ENCODE data around the gene INPP5E.

The INPP5E gene

GRCh38 chr9:136401173-136401922, 38.3 kb downstream of the INPP5E start:
- DNase-seq = no peak

- DNase-seq = peak; percentile 85
These were observed 39.4 kb downstream of the INPP5E start, which contains the start of gene SNAPC4 for GRCh38 chr9:136400038-136400834. TSS of gene SNAPC4 (minus strand) at chr9:136400170. CDS start at chr9:136398428, 1,742 bp downstream.

GRCh38 chr9:136399176-136400037, 40.2 kb downstream of the INPP5E start:
- DNase-seq = peak; percentile 47

GRCh38 chr9:136398286-136398685, 41.4 kb downstream of the INPP5E start:
- DNase-seq = no peak

GRCh38 chr9:136397643-136398042, 42.0 kb downstream of the INPP5E start:
- no peak for DNase-seq

- DNase-seq = no peak
These were observed 43.5 kb downstream of the INPP5E start for GRCh38 chr9:136396219-136396515.

GRCh38 chr9:136395345-136396218, 44.1 kb downstream of the INPP5E start:
- DNase-seq = no peak

GRCh38 chr9:136395020-136395340, 44.7 kb downstream of the INPP5E start:
- no peak for DNase-seq

- DNase-seq = no peak
These were observed 45.2 kb downstream of the INPP5E start for GRCh38 chr9:136394312-136395019.

- DNase-seq = no peak
These were observed 46.1 kb downstream of the INPP5E start for GRCh38 chr9:136393531-136393930.

- DNase-seq = no peak
These were observed 46.9 kb downstream of the INPP5E start for GRCh38 chr9:136392538-136393449.

GRCh38 chr9:136391737-136392537, 47.7 kb downstream of the INPP5E start:
- no peak for DNase-seq

- no peak for DNase-seq
These were observed 50.2 kb downstream of the INPP5E start for GRCh38 chr9:136389396-136389795.

- DNase-seq = no peak
These were observed 52.4 kb downstream of the INPP5E start for GRCh38 chr9:136387217-136387616.

GRCh38 chr9:136386018-136386417, 53.6 kb downstream of the INPP5E start:
- no peak for DNase-seq

GRCh38 chr9:136385015-136385414, 54.6 kb downstream of the INPP5E start:
- peak; percentile 52 for DNase-seq

GRCh38 chr9:136383436-136383835, 56.2 kb downstream of the INPP5E start:
- DNase-seq = no peak

- no peak for DNase-seq
These were observed 57.6 kb downstream of the INPP5E start for GRCh38 chr9:136381966-136382513.

GRCh38 chr9:136381311-136381710, 58.3 kb downstream of the INPP5E start:
- no peak for DNase-seq
